Activated T-helper 2 cell treated with anti-CD3 and anti-CD28 coated beads, Interferon-gamma antibody, Interleukin-2, Interleukin-4, amounts not matched to agents 10 μg/mL and 5 μg/mL and 100 μg/mL, durations not matched to agents 14 hours and 24 hours and 36 hours (primary cell): ENCODE measurements around the gene LYPD5. TPM values are rescaled to one million over a fixed set of nuclear protein-coding genes. Genes with fewer than 3 reads are reported as not detected.

Experiments
- DNase-seq: peaks from one replicate; pipeline ENCODE4 v3.0.0; 2021; ENCODE audit warnings: low spot score
- H3K27ac Mint-ChIP-seq: one replicate; pipeline ENCODE4 v1.8.0; 2021; ENCODE audit warnings: mixed read lengths
- H3K27me3 Mint-ChIP-seq: one replicate; pipeline ENCODE4 v1.8.0; 2021; ENCODE audit warnings: low read depth, mixed read lengths
- H3K36me3 Mint-ChIP-seq: one replicate; pipeline ENCODE4 v1.8.0; 2021; ENCODE audit warnings: low read depth, mixed read lengths
- H3K4me1 Mint-ChIP-seq: one replicate; pipeline ENCODE4 v1.8.0; 2021; ENCODE audit warnings: low read depth, mixed read lengths
- H3K4me3 Mint-ChIP-seq: one replicate; pipeline ENCODE4 v1.8.0; 2021; ENCODE audit warnings: low read depth, mild to moderate bottlenecking, moderate library complexity, mixed read lengths
- H3K9me3 Mint-ChIP-seq: one replicate; pipeline ENCODE4 v1.8.0; 2021; ENCODE audit warnings: mixed read lengths
- intact Hi-C: fragments of 100-400 bp; cut with micrococcal nuclease; formaldehyde crosslinking; loops from one replicate; pipeline ENCODE4 v1.15.1; 2023
- total RNA-seq: library from RNA; stranded (reverse); gene quantifications from 2 replicates; pipeline ENCODE4 v1.2.3, GENCODE V29; 2022

The LYPD5 gene
- total RNA-seq, 1 donor from 2014 or later, result 0.41 TPM

DNA sequence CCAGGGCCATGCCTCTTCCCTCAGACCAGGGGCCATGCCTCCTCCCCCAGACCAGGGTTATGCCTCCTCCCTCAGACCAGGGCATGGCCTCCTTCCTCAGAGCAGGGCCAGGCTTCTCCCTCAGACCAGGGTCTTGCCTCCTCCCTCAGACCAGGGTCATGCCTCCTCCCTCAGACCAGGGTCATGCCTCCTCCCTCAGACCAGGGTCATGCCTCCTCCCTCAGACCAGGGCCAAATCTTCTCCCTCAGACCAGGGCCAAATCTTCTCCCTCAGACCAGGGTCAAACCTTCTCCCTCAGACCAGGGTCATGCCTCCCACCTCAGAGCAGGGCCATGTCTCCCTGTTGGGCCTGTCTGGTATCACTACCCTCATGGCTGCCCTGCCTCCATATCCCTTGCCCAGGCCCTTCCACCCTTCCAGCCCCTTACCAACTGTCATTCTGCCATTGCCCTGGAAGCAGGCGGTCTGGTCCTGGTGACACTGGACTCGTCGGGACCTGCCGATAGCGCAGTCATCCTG, 4.2 kb downstream of the LYPD5 start:
- peaks cover 8% of the 10 kb centered on the region for H3K4me1 Mint-ChIP-seq
- no peak overlapping the region for H3K27ac Mint-ChIP-seq
- H3K36me3 Mint-ChIP-seq, result no peaks in the 10 kb centered on the region
- intact Hi-C loops, result no loop called here
- DNase-seq, result no peak
- peaks cover 3% of the 10 kb centered on the region for H3K9me3 Mint-ChIP-seq
- peak overlapping the region; percentile 67 for H3K4me3 Mint-ChIP-seq
- peaks cover 16% of the 10 kb centered on the region for H3K27me3 Mint-ChIP-seq

DNA sequence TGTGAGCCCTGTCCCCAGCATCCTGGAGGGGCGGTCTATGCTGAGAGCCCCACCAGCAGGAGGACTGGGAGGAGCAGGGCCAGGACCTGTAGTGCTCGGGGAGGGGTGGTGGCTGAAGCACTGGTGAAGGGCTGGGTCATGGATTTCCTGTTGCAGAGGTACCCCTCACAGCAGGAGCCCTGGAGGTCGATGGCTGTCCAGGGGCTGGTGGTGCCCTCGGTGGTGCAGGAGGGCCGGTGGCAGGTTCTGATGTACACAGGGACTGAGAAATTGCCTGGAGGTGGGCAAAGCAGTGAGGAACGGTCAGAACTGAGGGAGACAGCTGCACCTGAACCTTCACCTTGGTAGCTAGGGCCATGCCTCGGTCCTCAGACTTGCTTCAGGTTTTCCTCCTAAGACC, 4.7 kb downstream of the LYPD5 start:
- H3K27me3 Mint-ChIP-seq, result peaks cover 16% of the 10 kb centered on the region
- peak overlapping the region; percentile 57 for H3K4me3 Mint-ChIP-seq
- intact Hi-C loops, result no loop called here
- peaks cover 8% of the 10 kb centered on the region for H3K4me1 Mint-ChIP-seq
- no peak overlapping the region for H3K27ac Mint-ChIP-seq
- H3K9me3 Mint-ChIP-seq, result peaks cover 3% of the 10 kb centered on the region
- no peak for DNase-seq
- H3K36me3 Mint-ChIP-seq, result no peaks in the 10 kb centered on the region

GRCh38 chr19:43797118-43797517, 5.1 kb downstream of the LYPD5 start:
- intact Hi-C loops, result no loop called here
- Mint-ChIP-seq H3K4me3 (peak overlapping the region; percentile 57), H3K36me3 (no peaks in the 10 kb centered on the region), H3K9me3 (peaks cover 3% of the 10 kb centered on the region), H3K27me3 (peaks cover 14% of the 10 kb centered on the region), H3K4me1 (peaks cover 8% of the 10 kb centered on the region), H3K27ac (no peak overlapping the region)
- DNase-seq, result no peak

DNA sequence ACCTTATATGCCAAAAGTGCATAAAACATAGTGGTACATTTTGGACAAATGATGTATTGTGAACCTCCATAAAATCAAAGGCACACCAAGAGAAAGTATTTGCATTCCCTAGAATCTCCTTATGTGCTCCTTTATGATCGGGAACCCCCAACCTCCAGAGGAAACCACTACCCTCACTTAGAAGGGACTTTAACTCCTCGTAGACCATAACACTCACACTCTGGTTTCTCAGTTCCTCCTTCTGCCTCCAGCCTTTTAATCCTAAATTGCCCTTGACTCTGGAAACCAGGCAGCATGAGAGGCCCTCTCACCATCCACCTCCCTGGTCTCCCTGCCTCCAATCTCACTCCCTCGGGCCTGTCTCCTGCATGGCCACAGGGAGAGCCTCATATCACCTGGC, 11.7 kb downstream of the LYPD5 start:
- Mint-ChIP-seq H3K9me3 (no peaks in the 10 kb centered on the region), H3K36me3 (no peaks in the 10 kb centered on the region), H3K4me1 (peaks cover 3% of the 10 kb centered on the region), H3K4me3 (no peak overlapping the region), H3K27me3 (peaks cover 16% of the 10 kb centered on the region), H3K27ac (no peak overlapping the region)
- intact Hi-C loops, result no loop called here
- no peak for DNase-seq

DNA sequence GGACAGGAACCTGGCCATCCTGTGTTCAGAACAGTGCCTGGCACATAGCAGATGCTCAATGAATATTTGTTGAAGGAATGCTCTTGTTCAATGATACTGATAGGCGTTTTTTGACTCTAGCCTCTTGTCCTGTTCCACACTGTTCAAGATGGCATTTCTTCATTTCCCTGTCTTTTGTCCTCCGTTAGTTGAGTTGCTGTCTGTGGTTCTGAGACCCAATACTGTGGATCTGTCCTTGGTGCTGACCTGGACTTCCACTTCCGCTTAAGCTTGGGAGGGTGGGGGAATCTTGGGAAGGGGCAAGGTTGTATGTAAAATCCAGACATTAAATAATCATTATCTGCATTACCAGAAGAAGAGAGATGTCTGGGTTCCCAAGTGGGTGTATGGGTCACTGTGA, 13.2 kb downstream of the LYPD5 start:
- H3K36me3 Mint-ChIP-seq, result no peaks in the 10 kb centered on the region
- intact Hi-C loops, result loop anchor here (10.0 kb wide), 3 partner anchors 194 to 344 kb away; partner anchors contain the start of genes ETHE1, IRGQ and ZNF576
- DNase-seq, result no peak
- H3K4me1 Mint-ChIP-seq, result peaks cover 17% of the 10 kb centered on the region
- no peak overlapping the region for H3K27ac Mint-ChIP-seq
- peaks cover 13% of the 10 kb centered on the region for H3K27me3 Mint-ChIP-seq
- H3K9me3 Mint-ChIP-seq, result no peaks in the 10 kb centered on the region
- H3K4me3 Mint-ChIP-seq, result no peak overlapping the region

- Mint-ChIP-seq H3K36me3 (no peaks in the 10 kb centered on the region), H3K4me3 (no peak overlapping the region), H3K9me3 (no peaks in the 10 kb centered on the region), H3K27ac (no peak overlapping the region), H3K27me3 (peaks cover 7% of the 10 kb centered on the region), H3K4me1 (peaks cover 33% of the 10 kb centered on the region)
- intact Hi-C loops, result loop anchor here (10.0 kb wide), 3 partner anchors 192 to 342 kb away; partner anchors contain the start of genes ETHE1, IRGQ and ZNF576
- DNase-seq, result no peak
Observed at GRCh38 chr19:43786665-43787064, 15.6 kb downstream of the LYPD5 start.

DNA sequence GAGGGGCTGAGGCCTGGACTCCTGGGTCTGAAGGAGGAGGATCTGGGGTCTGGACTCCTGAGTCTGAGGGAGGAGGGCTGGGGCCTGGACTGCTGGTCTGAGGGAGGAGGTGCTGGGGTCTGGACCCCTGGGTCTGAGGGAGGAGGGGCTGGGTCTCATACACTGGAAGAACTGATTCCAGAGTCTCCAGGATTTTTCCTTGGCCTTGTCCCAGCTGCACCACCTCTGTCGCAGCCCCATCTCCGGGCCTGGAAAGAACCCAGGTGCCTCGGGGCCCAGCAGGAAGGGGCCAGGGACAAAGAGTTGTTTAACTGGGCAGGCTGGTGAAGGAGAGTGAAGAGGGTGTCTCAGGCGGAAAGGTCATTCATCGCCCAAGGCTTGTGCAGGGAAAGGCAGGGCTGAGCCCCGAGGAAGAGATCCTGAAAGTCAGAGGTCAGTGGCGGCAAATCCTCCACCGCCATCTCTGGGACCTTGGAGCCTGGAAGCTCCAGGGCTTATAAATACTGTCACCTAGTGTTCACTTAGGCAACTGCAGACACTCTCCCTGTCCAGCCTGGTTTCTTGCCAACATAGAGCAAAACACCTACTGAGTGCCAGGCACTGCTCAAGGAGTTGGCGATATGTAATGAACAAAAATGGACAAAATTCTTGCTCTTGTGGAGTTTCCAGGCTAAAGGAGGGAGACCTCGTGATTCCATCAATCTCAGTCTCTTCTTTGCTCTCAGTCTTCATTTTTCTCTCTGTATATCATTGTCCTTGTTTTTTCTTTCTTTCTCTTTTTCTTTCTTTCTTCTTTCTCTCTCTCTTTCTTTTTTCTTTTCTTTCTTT, 17.1 kb downstream of the LYPD5 start:
- peak overlapping the region; percentile 82 for H3K27ac Mint-ChIP-seq
- intact Hi-C loops, result loop anchor here (1.0 to 10.0 kb wide), 4 partner anchors 40 to 340 kb away; partner anchors contain the start of genes ETHE1, IRGQ and ZNF576
- H3K27me3 Mint-ChIP-seq, result peaks cover 5% of the 10 kb centered on the region
- DNase-seq, result peak; percentile 36
- peaks cover 41% of the 10 kb centered on the region for H3K4me1 Mint-ChIP-seq
- H3K36me3 Mint-ChIP-seq, result no peaks in the 10 kb centered on the region
- H3K9me3 Mint-ChIP-seq, result no peaks in the 10 kb centered on the region
- peak overlapping the region; percentile 55 for H3K4me3 Mint-ChIP-seq

DNA sequence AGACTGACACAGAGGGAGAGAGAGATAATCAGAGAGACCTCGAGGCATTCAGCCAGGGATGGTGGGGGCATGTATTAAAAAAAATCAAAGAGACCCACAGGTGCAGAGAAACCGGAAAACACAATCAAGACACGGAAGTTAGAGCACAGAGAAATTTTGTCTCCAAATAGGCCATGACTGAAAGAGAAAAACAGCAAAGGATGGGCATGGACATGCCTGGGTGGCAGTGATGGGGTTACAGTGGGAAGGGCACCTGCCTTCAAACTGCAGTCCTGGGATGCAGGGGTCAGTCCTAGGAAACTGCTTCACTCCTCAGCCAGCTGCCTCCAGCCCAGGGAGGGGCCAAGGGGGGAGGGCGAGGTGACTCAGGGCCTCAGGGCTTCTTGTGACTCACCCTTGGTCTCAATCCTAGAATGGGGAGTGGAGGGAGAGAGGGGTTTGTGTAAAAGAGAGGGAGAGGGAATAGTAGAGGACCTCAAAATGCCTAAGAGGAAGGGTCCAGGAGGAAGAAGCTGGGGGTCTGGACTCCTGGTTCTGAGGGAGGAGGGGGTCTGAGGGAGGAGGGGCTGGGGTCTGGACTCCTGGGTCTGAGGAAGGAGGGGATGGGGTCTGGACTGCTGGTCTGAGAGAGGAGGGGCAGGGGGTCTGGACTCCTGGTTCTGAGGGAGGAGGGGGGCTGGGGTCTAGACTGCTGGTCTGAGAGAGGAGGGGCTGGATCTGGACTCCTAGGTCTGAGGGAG, 17.8 kb downstream of the LYPD5 start:
- Mint-ChIP-seq H3K4me1 (peaks cover 45% of the 10 kb centered on the region), H3K27me3 (peaks cover 2% of the 10 kb centered on the region), H3K36me3 (peaks cover 4% of the 10 kb centered on the region), H3K4me3 (peak overlapping the region; percentile 55), H3K27ac (peak overlapping the region; percentile 82), H3K9me3 (no peaks in the 10 kb centered on the region)
- DNase-seq, result no peak
- intact Hi-C loops, result loop anchor here (10.0 kb wide), 3 partner anchors 190 to 340 kb away; partner anchors contain the start of genes ETHE1, IRGQ and ZNF576

DNA sequence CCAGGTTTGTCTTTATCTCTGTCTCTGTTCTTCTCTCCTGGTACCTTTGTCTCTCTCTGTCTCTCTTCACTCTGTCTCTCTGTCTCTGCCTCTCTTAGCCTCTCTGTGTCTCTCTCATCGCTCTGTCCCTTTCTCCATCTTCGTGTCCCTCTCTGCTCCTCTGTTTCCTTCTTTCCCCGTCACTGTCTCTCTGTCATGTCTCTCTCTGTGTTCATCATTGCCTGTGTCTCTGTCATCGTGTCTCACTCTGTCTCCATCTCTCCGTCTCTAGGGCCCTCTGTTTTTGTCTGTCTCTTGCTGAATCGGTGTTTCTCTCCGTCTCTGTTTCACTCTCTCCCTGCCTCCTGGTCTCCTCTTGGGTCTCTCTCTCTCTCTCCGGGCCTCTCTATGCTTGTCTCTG, 18.6 kb downstream of the LYPD5 start:
- no peak for DNase-seq
- Mint-ChIP-seq H3K9me3 (no peaks in the 10 kb centered on the region), H3K4me3 (peak overlapping the region; percentile 55), H3K4me1 (peaks cover 50% of the 10 kb centered on the region), H3K27me3 (peaks cover under 1% of the 10 kb centered on the region), H3K36me3 (peaks cover 10% of the 10 kb centered on the region), H3K27ac (peak overlapping the region; percentile 82)
- intact Hi-C loops, result loop anchor here (10.0 kb wide), 3 partner anchors 189 to 339 kb away; partner anchors contain the start of genes ETHE1, IRGQ and ZNF576

- H3K9me3 Mint-ChIP-seq, result no peaks in the 10 kb centered on the region
- H3K27me3 Mint-ChIP-seq, result no peaks in the 10 kb centered on the region
- H3K4me3 Mint-ChIP-seq, result peak overlapping the region; percentile 11
- intact Hi-C loops, result loop anchor here (10.0 kb wide), 3 partner anchors 188 to 338 kb away; partner anchors contain the start of genes ETHE1, IRGQ and ZNF576
- H3K27ac Mint-ChIP-seq, result peak overlapping the region; percentile 85
- H3K4me1 Mint-ChIP-seq, result peaks cover 58% of the 10 kb centered on the region
- DNase-seq, result no peak
- peaks cover 18% of the 10 kb centered on the region for H3K36me3 Mint-ChIP-seq
Observed at GRCh38 chr19:43782689-43783231, 19.5 kb downstream of the LYPD5 start.

GRCh38 chr19:43782311-43782660, 20.0 kb downstream of the LYPD5 start:
- peaks cover 21% of the 10 kb centered on the region for H3K36me3 Mint-ChIP-seq
- intact Hi-C loops, result loop anchor here (10.0 kb wide), 3 partner anchors 187 to 337 kb away; partner anchors contain the start of genes ETHE1, IRGQ and ZNF576

GRCh38 chr19:43781630-43782310, 20.5 kb downstream of the LYPD5 start:
- Mint-ChIP-seq H3K27me3 (no peaks in the 10 kb centered on the region), H3K36me3 (peaks cover 26% of the 10 kb centered on the region), H3K27ac (peak overlapping the region; percentile 85), H3K4me1 (peaks cover 66% of the 10 kb centered on the region), H3K9me3 (no peaks in the 10 kb centered on the region), H3K4me3 (peak overlapping the region; percentile 82)
- intact Hi-C loops, result loop anchor here (1.0 to 10.0 kb wide), 6 partner anchors 16 to 337 kb away; partner anchors contain the start of genes ETHE1, IRGQ, SMG9 and ZNF576
- no peak for DNase-seq

More at GRCh38 chr19:43782311-43782660, 20.0 kb downstream of the LYPD5 start:
- Mint-ChIP-seq H3K9me3 (no peaks in the 10 kb centered on the region), H3K27ac (peak overlapping the region; percentile 85), H3K4me1 (peaks cover 61% of the 10 kb centered on the region), H3K4me3 (peak overlapping the region; percentile 57), H3K27me3 (no peaks in the 10 kb centered on the region)
- no peak for DNase-seq
